Hindlimb muscle (tissue), 1 donor: Measurements from ENCODE around the gene LTBP1. TPM values are rescaled to one million over a fixed set of nuclear protein-coding genes. Genes with fewer than 3 reads are reported as not detected.

Experiments used
- DNase-seq: peaks from one replicate; pipeline ENCODE4 v3.0.0-alpha.2; 2013
- polyA plus RNA-seq: library from polyadenylated mRNA; unstranded; fragments of 120-200 nt; gene quantifications from one replicate; pipeline ENCODE4 v1.2.1, GENCODE V29; 2013; ENCODE audit not compliant: insufficient read length

LTBP1 gene
- polyA plus RNA-seq, 1 donor: 43.3 TPM

DNA sequence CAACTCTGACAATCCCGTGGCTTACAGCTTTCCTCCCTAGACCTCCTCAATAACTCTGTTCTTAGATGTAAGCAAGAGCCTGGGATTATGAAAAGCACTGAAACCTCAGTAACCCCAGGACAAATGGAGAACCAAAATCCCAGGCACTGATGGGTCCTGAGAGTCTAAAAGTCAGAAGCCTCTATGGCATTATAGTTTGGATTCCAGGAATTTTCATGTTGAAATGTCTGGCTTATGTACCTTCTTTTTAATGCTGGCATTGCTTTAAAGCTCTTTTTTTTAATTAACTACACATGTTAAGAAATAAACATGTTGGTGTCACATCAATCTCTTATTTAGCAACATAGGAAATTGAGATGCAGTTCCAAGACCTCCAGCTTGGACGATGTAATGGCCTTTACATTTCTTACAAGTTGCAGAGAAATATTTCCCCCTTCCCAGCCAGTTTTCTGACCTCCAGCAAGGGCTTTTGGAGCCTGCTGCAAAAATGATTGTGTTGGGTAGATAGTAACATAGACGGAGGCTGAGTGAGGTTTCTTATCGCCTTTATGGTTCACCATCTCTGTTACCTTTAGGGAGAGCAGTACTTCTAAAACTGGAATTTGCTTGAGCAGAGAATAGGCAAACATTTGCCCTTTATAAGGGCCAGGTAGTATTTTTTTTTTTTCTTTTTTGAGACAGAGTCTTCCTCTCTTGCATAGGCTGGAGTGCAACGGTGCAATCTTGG lies 444.9 kb downstream of the LTBP1 start:
- no peak for DNase-seq

GRCh38 chr2:33392366-33392765 lies 445.6 kb downstream of the LTBP1 start:
- DNase-seq: no peak

GRCh38 chr2:33395034-33395433 lies 448.3 kb downstream of the LTBP1 start:
- no peak for DNase-seq

GRCh38 chr2:33395655-33396249 lies 449.0 kb downstream of the LTBP1 start:
- no peak for DNase-seq

DNA sequence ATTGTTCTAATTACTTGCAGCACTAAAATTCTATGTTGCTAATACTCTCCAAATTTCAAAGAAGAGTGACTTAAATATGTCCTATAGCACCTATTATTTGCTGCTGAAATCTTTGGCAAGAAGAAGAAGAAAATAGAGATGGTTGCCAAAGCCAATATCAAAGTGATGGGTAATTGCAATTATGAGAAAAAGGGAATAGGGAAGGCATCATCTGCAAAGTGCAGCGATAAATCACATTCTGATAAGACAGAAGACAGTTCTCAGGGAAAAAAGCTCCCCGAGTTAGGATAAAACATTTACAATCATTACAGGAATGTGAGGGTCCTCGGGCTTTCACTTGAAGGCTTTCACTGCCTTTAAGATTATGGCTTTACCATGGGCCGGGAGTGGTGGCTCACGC lies 457.6 kb downstream of the LTBP1 start:
- no peak for DNase-seq

GRCh38 chr2:33406622-33407021 lies 459.9 kb downstream of the LTBP1 start:
- DNase-seq: no peak

DNA sequence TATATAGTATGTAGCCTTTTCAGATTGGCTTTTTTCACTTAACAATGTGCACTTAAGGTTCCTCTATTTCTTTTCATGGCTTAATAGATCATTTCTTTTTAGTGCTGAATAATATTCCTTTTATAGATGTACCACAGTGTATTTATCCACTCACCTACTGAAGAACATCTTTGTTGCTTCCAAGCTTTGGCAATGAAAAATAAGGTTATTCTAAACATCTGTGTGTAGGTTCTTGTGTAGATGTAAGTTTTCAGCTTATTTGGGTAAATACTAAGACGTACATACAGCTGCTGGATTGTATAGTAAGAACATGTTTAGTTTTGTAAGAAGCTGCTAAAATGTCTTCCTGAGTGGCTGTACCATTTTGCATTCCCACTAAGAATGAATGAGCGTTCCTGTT lies 461.4 kb downstream of the LTBP1 start:
- no peak for DNase-seq

GRCh38 chr2:33409417-33409955 lies 462.7 kb downstream of the LTBP1 start:
- DNase-seq: no peak

- DNase-seq: no peak
These were observed 465.0 kb downstream of the LTBP1 start for GRCh38 chr2:33411765-33412164.

GRCh38 chr2:33412920-33413319 lies 466.2 kb downstream of the LTBP1 start:
- no peak for DNase-seq

- no peak for DNase-seq
These were observed 472.9 kb downstream of the LTBP1 start for GRCh38 chr2:33419581-33420200.

DNA sequence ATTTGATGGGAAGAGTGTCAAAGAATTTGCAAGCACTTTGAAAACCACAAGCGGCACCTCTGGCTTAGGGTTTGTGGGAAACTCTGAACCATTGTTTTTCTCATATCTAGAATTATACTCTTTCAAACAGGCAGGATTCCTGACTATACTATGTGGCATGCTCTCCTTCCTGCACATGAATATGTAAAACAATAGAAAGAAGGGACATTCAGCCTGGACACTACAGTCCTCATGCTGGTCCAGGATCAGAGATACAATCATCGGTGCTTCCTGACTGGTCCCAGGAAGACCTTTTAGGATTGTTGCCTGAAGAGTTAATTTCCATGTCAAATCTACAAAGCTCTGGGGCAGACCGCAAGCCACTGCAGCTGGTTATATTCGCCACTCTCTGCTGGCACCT lies 474.0 kb downstream of the LTBP1 start:
- DNase-seq: no peak

GRCh38 chr2:33421820-33422219 lies 475.1 kb downstream of the LTBP1 start:
- no peak for DNase-seq

- no peak for DNase-seq
These were observed 478.4 kb downstream of the LTBP1 start for GRCh38 chr2:33425161-33425560.

DNA sequence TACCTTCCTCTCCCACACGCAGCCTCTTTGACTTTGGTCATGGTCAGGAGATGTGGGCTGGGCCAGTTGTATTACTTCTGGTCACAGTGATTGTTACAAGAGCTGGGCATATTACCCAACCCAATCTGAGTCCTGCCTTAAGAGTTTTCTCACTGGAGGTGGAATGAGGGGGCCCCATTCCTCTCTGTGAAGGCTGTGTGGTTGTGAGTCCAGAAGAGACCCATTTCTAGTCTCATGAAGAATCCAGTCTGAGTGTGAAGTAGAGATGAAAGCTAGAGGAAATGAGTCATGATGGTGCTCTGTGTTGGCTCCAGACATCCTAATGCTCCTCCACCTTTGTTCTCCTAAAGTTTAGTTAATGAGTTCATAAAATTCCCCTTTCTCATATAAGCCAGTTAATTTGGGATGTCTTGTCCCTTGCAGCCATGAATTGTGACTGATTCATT lies 478.9 kb downstream of the LTBP1 start:
- no peak for DNase-seq

GRCh38 chr2:33426666-33427231 lies 480.0 kb downstream of the LTBP1 start:
- DNase-seq: no peak

- no peak for DNase-seq
These were observed 483.3 kb downstream of the LTBP1 start for GRCh38 chr2:33430077-33430476.

DNA sequence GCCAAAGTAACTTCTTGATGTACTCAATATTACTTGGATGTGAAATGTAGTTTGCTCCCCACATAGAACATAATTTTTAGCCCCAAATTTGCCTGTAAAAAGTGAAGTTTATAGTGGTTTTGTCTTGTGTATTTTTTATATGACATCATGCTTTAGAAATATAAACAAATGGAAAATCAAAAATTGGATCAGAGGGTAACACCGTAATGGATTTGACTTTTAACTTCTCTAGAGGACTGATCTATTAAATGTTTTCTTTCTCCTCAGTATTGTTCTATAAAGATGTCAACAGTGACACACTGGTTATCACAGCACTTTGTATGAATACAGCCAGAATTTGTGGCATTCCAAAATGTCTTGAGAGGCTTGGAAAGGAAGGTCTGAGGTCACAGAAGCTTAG lies 484.1 kb downstream of the LTBP1 start:
- DNase-seq: no peak

DNA sequence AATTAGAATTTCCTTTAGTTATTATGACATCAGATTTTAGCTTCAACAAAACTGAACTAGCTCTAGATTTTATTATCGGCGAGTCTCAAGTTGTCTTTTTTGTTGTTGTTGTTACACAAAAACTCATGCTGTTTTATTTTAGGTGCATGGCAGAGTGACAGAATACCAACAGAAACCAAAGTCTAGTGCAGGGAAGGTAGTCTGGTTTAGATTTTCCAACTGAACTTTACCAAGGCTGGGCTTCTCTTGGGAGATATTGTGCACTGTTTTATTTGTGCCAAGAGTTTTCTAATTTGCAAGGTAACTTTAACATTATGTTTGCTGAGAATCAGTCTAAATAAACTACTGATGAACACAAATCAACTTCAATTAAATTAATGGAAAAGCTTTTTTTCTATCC lies 486.1 kb downstream of the LTBP1 start:
- no peak for DNase-seq

- DNase-seq: no peak
These were observed 486.8 kb downstream of the LTBP1 start for GRCh38 chr2:33433279-33434235.

DNA sequence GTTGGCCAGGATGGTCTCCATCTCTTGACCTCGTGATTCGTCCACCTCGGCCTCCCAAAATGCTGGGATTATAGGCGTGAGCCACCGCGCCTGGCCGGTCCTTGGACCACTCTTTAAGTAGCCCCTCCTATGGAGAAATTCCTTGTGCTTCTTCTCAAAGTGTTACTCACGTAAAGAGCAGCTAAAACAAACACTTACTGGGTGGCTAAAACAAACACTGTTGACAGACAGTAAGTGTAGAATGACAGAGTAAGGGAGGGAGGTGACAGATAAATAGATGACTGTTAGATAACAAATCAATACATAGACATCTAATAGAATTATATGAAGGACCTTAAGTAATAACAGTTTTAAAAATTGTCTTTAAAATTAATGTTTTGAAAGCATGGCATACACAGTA lies 488.8 kb downstream of the LTBP1 start:
- no peak for DNase-seq

GRCh38 chr2:33436083-33436482 lies 489.3 kb downstream of the LTBP1 start:
- DNase-seq: no peak
